VCaP (cell line): ENCODE results near the gene KIAA0232.
"Not testable (repeated sequence)": the region's sequence is repeated elsewhere in the genome, so short reads cannot be mapped to it uniquely, and the experiment has no call there.

ENCODE experiments used
- H3K27ac ChIP-seq: fragments of 450-650 bp; 2 replicates; pipeline ENCODE4 v1.5.1; 2017
- CTCF ChIP-seq: fragments of 450-650 bp; conservative IDR thresholded peaks from 2 replicates; pipeline ENCODE4 v1.5.1; 2017; ENCODE audit warnings: mild to moderate bottlenecking, moderate library complexity

KIAA0232 gene

DNA sequence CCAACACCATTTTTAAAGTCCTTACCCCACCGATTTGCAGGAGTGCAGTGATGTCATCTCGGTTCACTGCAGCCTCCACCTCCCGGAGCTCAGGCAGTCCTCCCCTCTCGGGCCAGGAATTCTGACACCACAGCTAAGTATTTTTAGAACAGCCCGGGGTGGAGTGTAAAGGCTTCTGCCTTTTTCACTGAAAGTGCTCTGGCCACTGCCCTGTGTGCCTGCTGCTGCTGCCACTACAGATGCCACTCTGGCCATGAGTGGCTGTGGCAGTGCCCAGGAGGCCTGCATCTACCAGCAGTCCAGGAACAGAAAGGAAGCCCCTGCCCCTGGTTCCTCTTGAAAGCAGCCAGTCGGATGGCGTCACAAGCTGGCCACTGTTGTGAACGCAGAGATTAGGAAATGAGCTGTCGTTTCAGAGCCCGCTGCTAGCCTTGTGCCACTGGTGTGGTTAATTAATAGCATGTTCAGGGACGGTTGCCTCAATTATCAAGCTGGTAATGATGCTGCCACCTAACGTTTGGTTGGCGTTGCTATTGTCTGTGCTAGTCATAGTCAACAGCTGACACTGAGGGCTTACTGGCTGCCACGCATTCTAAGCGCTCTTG is 103.5 kb downstream of the KIAA0232 start:
- peak; percentile 73 for TF ChIP-seq CTCF
- H3K27ac ChIP-seq = no peak overlapping the region

DNA sequence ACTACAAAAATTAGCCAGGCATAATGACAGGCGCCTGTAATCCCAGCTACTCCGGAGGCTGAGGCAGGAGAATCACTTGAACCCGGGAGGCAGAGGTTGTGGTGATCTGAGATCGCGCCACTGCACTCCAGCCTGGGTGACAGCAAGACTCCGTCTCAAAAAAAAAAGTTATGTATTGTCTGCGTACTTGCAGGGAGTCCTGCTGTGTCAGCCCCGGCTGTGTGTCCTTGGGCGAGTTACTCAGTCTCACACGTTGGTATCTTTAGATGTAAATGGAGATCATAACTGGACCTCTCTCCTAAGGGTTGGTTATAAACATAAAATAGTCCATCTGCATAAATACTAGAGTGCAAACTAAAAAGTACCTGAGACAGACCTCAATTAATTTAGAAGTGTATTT is 104.4 kb downstream of the KIAA0232 start:
- H3K27ac ChIP-seq = no peak overlapping the region
- no peak for TF ChIP-seq CTCF

- no peak for TF ChIP-seq CTCF
- H3K27ac ChIP-seq = no peak overlapping the region
Observed at GRCh38 chr4:6887591-6888371, 105.3 kb downstream of the KIAA0232 start.

DNA sequence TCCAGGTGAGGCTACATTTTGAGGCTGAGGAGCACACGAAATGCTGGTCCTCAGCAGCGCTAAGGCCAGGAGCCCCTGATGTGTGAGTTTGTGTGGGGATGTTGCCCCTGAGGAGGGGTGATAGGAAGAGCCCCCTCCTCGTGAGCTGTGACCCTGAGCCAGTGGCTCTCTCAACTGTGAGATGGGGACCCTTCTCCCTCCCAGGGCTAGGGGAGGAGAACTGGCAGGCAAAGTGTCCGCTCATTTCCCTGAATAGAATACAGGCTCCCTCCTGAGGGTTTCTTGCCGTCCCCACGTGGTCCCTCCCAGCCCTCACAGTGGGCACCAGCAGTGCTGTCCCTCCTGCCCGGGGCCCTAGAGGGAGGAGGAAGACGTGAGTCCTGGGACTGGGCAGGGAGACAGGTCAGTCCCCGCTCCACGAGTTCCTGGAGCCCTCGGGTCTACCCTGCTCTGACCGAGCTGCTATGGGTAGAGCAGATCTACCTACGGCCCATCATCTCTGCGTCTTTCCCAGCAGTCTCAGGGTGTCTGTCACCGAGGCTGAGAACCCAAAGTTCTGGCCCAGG is 106.1 kb downstream of the KIAA0232 start:
- H3K27ac ChIP-seq = no peak overlapping the region
- TF ChIP-seq CTCF = no peak

DNA sequence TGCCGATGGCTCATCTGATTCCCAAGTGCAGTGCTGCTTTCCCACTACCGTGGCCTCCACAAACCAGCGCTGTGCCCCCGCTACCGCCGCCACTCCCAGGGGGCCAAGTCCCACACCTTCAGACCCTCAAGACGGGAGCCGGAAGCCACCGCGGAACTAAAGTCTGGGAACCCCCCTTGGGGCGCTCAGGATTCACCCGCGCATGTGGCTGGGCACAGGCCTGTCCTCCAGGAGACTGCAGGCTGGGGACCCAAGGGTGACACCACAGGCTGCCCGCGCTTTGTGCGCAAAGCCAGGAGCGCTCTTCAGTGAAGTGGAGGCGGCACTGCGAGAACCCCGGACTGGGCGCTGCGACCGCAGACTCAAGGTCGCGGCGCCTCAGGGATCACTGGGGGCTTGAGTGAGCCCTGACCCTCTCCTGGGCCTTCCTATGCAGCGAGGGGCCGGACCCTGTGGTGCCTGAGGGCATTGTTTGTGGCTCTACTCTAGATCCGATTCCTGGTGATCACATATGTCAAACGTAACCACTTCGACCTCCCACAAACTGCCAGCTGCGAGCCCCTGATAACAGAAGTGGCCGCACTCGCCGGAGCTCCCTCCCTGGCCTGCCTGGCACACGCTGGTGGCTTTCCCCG is 106.7 kb downstream of the KIAA0232 start:
- no peak for TF ChIP-seq CTCF
- no peak overlapping the region for H3K27ac ChIP-seq

GRCh38 chr4:6889736-6890324 is 107.3 kb downstream of the KIAA0232 start:
- H3K27ac ChIP-seq = no peak overlapping the region
- no peak for TF ChIP-seq CTCF

DNA sequence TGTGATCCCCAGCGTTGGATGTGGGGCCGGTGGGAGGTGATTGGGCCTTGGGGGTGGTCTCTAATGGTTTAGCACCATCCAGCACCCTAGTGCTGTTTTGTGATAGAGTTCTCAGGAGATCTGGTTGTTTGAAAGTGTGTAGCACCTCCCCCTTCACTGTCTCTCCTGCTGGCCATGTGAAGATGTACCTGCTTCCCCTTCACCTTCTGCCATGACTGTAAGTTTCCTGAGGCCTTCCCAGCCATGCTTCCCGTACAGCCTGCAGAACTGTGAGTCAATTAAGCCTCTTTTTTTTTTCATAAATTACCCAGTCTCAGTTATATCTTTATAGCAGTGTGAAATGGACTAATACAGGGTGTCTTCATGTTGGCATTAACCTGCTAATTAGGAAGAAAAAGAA is 107.8 kb downstream of the KIAA0232 start:
- no peak for TF ChIP-seq CTCF
- H3K27ac ChIP-seq = no peak overlapping the region

DNA sequence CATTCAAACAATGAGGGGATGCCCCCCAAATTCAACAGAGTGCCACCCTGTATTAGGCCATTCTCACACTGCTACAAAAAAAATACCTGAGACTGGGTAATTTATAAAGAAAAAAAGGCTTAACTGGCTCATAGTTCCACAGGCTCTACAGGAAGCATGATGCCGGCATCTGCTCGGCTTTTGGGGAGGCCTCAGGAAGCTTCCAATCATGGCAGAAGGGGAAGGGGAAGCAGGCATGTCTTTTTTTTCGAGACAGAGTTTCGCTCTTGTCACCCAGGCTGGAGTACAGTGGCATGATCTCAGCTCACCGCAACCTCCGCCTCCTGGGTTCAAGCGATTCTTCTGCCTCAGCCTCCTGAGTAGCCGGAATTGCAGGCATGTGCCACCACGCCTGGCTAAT is 108.4 kb downstream of the KIAA0232 start:
- H3K27ac ChIP-seq = not testable (repeated sequence)
